GM04504 (cell line): ENCODE data around the gene CCDC61.

Experiments
- DNase-seq: peaks from one replicate; pipeline ENCODE4 v3.0.0-alpha.2; 2012; ENCODE audit warnings: low read depth

CCDC61 gene

DNA sequence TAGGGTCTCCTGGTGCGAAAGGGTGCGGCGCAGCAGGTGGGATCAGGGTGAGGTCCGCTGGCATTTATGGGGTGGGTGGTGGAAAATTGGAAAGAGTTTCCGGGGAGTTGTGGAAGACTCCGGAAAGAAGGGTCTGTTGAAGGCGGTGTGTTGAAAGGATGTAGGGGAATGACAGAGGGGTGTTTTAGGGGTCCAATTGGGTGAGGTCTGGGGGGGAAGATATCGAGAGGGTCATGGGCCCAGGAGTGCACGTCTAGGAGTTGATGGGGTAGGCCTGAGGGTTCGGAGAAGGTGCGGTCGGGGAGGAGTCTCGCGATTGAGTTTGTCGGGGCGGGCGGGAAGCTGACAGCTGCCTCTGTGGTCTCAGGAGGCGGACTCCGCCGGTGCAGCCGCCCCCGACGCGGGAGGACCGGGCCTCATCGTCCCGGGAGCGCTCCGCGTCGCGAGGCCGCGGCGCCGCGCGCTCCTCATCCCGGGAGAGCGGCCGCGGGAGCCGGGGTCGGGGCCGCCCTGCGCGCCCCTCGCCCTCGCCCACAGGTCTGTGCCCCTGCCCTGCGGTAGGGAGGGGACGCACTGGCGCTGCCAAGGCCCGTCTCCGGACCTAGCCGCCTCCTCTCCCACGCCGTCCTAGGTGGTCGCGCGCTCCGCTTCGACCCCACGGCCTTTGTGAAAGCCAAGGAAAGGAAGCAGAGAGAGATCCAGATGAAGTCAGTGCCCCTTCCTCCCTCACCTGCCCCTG, 20.6 kb downstream of the CCDC61 start:
- no peak for DNase-seq

DNA sequence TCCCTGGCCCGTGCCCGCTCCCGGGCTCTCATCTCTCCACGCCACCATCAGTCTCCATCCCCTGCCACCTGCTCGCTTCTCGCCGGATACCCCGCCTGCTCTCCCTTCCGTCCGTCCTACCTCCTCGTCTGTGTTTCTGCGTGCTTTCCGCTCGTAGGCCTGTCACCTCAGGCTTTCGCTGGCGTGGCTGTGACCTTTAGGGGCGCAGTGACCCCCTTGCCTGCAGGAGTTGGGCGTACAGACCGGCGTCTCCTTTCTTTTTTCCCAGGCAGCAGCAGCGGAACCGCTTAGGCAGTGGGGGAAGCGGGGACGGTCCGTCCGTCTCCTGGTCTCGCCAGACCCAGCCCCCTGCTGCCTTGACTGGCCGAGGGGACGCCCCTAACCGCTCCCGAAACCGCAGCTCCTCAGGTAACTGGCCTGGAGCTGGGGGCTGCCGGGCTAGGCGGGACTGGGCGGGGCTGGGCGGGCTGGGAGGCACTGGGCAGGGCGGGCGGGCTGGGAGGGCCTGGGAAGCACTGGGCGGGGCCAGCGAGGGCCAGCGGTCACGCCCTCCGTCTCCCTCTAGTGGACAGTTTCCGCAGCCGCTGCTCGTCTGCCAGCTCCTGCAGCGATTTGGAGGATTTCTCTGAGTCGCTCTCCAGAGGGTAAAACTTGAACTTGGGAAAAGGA, 21.3 kb downstream of the CCDC61 start:
- peak; percentile 37 for DNase-seq

DNA sequence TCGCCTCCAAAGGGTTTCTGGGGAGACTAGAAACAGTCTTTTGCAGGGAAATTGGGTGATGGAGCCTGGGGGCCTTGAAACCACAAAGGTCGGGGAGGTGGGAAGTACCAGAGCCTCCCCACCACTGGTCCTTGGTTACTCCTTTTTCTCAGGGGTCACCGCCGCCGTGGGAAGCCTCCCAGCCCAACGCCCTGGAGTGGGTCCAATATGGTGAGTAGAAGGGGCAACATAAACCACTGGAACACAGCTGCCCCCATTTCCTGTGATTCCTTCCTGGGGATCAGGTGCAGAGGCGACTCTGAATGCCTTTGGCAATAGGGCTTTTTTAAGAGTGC, 21.8 kb downstream of the CCDC61 start:
- DNase-seq, result no peak

DNA sequence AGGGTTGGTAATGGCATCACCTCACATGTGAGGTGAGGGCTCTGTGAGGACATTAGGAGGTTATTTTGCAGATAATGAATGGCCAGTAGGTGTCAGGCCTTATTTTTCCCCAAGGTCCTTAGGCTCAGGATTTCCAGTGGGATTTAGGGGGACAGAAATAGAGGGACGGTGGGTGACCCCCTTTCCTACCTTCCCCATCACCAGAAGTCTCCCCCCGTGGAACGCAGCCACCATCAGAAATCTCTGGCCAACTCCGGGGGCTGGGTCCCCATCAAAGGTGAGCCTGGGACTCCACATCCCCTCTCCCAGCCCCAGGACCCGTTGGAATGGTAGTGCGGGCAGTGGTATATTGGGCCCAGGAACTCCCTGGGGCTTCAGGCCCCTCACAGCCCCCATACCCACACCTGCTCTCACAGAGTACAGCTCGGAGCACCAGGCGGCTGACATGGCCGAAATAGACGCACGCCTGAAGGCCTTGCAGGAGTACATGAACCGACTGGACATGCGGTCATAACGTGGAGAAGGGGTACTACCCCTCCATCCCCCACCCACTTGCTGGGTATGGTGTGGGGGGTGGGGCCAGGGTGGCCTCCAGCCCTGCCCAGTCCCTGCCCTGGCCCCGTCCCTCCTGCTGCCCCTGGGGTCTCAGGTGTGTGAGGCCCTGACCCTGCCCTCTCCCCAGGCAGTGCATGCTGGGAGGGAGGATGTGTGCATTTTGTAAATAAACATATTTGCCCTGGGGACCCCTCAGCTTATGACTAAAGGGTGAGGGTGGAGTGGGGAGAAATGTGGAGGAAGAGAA, 22.8 kb downstream of the CCDC61 start:
- no peak for DNase-seq

DNA sequence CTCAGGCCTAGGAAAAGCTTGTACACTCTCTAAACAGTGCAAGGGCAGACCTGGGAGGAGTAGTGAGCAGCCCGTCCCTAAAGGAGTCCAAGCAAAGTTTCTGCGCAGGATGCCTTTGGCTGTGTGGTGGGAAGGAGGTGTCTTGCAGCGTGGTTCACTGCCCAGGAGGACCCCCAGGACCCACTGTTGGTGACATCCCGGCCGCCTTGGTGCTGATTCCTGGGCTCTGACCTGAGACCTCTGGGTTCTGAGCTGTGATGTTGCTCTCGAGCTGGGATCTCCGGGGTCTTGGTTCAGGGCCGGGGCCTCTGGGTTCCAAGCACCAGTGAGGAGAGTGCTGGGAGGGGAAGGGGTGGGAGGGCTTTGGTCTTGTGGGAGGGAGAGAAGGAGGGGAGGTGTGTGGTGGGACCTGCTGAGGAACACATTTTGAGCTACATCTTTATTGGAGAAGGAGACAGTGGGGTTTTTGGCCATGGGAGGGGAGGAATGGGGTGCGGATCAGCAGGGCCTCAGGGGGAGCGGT, 23.5 kb downstream of the CCDC61 start:
- DNase-seq, result no peak

DNA sequence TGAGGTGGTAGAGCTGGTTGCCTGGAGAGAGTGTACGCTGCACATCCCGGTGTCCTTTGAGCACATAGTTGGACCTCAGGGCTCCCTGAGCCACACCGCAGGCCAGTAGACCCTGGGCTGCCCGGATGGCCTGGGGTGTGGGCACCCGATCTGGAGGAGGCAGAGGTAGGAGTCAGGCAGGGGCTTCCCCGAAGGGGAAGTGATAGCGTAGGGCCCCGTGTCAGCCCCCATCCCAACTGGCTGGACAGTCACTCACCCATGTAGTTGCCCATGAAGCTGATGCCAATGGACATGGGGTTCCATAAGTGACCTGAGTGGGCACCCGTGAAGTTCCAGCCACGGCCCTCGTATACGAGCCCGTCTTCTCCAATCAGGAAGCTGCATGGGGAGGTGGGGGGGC, 24.0 kb downstream of the CCDC61 start:
- DNase-seq, result no peak

DNA sequence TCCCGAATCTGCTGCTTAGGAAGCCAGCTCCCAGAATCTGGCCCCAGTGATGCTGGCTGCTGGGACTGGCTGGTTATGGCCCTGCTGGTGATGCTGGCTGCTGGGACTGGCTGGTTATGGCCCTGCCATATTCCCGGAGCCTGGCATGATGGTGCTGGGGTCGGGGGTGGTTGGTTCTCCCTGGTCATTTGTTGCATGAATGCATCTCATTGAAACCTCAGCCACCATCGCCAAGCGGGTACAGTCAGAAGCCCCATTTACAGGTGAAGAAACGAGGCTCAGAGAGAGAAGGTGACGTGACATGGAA, 25.5 kb downstream of the CCDC61 start:
- no peak for DNase-seq

DNA sequence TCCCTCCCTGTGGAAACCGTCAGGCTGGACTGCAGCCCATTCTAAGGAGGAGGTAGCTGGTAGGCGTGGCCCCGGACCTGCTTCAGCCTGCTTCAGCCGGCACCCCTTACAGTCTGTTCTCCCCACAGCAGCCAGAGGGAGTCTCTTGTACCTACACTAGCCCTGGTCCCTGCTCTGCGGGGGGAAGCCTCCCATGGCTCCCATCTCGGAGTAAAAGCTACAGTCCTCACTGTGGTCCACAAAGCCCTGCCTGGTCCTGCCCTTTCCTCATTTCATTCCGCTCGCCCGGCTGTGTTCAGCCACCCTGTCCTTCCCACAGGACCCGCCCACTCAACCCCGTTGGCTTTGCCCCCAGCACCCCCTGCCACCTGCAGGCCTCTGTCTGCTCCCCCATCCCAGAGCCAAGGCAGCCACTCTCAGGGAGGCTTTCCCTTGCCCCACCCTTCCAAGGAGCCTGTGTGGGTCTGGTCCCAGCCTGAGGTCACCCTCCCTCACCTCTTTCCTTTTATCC, 26.3 kb downstream of the CCDC61 start:
- no peak for DNase-seq

DNA sequence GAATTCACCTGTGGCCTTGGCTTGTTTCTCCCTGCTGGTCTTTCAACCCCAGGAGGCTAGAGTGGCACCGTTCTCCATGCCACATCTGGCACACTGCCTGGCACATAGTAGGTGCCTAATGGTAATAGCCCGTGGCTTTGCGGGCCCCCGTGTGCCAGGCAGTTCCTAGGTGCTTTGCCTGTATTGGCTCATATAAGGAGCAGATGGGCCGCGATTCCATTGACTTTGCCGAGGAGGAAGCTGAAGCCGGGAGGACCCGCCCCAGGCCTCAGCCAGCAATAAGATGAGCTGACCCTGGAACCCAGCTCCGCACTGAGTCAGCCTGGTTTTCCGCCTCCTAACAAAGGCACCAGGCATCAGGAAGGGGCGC, 26.8 kb downstream of the CCDC61 start:
- DNase-seq, result no peak

DNA sequence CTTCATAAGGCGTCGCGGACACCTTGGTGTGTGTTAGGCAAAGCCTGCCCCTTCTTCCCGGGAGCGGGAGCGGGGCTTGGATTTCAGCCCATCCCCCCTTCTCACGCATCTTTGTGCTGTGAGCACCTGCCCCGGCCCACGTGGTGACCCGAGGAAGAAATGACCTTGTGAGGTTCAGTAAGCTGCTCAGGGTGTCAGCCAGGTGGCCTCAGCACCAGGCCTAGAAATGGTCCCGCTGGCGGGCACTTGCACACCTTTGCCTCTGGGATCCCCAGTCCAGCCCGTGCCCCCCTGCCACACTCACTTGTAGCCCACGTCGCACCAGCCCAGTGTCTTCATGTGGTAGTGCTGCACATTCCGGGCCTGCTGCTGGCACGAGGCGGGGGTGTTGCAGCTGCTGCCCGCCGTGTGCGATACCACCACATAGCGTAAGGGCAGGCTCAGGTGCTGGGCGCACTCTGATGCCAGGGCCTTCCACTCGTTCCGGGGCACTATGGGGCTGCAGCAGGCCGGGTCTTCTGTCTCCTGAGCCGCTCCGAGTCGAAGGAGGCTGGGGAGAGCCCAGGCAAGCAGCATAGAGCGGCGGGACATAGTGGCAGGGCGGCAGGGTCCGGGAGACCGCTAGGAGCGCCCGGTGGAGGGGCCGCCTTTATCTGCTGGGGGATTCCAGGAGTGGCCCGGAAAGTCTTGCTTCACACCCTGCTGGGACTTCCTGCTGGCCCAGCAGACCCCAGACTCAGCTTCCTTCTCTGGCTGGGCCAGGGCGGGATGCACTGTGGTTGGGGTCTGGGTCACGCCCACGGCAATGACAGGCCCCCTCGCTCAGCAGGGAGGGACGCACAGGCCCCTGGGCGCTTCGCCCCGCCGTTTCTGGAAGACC, 27.4 kb downstream of the CCDC61 start, which contains the start of gene PGLYRP1:
PGLYRP1 (minus strand) TSS at position 623 of the 880 bp plus-strand sequence; CDS start at position 591, 32 bp downstream.
- no peak for DNase-seq

DNA sequence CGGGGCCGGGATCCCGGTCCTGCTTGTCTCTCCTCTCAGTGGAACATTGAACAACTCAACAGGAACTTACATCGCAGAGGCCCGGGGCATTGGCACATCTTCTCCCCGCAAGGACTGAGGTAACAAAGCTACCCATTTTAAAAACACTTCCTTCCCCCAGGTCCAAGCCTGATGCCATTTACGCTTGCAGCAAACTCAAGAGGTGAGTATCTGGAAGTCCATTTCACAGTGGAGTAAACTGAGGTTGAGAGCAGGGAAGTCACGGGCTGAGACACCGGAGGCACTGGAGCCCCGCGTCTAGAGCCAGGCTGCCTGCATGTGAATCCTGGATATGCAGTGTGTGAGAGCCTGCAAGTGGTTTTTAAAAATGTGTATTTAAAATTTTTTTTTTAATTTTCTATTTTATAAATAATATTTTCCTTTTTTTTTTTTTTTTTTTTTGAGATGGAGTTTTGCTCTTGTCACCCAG, 28.1 kb downstream of the CCDC61 start:
- DNase-seq, result no peak

DNA sequence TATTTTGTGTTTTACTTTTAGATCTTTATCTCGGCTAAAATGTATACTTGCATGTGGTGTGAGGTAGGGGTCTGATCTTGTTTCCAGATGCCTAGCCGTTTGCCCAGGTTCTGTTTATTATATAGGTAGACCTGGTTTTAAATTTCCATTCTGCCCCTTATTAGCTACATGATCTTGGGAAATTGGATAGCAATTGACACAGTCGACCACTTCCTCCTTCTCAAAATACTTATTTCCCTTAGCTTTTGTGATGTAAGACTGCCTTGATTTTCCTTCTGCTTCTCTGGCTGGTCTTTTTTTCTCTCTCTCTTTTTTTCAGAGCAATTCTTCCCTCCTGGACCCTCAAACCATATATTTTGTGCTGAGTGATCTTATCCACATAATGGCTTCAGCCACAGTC, 30.6 kb downstream of the CCDC61 start:
- no peak for DNase-seq

DNA sequence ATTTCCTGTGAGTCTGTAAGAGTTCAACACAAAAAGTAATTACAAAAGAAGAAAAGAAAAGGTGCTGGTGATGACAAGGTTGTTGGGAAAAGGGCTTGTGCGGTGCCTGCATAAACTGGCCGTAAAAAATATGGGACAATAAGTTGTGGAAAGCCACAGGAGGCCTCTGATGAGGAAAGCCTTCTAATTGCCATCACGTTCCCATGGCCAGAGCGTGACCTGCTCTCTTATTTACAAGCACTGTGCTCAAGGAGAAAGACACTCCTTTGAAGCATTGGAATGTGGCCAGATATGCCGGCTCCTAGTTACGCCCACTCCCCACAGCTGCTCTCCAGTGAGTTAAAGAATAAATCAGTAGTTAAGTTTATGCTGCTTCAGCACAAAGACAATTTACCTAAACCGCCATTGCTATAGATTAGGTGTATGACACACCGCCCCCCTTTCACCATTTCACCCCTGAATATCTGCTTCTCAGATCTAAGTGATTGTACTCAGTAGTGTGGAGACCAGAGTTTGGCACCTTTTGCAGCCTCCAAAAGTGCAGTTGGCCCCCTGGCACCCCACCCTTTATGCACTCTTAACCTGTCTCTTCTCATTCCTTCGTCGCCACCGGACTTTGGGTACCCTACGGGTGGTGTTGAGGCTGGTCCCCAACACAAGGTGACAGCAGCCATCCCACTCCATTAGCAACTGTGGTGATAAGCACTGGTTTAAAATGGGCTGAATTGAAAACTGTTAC, 35.7 kb downstream of the CCDC61 start:
- DNase-seq, result no peak

DNA sequence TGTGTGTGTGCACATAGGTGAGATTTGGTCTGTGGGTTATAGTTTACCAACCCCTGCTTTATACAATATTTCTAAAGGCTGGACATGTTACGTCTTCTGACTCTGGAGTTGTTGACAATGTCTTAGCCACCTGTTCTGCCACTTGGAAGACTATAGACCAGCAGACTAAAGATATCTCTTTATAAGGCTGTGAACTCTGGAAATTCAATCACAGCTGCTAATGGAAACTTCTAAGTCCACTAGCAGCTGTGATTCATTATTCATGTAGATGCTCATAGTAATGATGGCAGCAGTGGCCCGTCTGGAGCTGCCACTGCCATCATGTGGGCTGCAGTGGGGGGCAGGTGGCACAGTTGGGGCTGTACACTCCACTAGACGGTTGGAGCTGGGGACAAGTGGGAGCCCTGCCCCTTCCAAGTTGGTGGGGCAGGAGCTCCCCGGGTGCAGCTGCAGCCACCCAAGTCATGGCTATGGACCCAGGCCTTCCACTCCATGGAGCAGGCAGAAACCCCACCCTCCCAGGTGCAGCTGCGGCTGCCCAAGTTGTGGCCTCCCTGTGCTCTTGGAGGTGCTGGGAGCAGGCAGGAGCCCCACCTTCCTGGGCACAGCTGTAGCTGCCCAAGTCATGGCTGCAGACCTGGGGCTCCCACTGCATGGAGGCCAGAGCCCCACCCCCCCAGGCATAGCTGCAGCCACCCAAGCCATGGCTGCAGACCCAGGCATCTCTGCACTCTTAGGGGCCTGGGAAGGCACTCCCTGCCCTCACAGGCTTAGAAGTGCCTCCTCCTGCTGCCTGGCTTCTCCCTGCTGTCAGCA, 36.7 kb downstream of the CCDC61 start:
- no peak for DNase-seq

DNA sequence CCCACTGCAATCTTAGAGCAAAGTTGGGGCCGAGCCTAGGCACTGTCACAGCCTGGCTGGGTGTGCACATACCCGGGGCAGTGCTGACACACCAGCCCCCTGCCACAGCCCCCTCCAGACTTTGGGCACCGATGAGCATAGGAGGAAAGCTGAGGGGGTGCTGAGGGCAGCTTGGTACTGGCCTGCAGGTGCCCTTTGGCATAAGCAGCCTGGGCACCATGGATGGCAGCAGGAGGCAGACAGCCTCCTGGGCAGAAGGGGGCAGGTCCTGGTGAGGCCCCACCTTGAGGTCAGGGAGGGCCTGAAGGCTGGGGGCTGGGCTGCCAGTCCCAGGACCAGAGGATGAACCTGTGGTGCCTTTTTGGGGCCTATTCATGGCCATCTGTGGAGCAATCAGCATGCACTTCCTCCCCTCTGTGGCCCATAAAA, 37.3 kb downstream of the CCDC61 start:
- no peak for DNase-seq

DNA sequence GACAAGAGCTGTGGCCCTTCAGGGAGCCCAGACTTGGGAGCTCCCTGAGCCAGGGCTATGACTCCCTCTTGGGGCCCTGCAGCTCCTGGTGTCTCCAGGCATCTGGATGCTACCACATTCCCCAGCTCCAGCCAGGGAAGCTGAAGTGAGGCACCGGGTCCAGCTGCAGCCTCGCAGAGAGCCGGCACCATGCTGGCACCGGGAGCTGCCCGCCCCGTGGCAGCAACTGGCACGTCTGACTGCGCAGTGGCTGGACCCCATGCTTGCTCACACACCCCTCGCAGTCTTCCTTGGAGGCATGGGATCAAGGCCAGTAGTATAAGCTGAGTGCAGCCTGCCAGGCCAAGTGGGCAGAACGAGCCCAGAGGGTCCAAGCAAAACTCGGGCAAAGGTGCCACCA, 38.1 kb downstream of the CCDC61 start:
- no peak for DNase-seq

DNA sequence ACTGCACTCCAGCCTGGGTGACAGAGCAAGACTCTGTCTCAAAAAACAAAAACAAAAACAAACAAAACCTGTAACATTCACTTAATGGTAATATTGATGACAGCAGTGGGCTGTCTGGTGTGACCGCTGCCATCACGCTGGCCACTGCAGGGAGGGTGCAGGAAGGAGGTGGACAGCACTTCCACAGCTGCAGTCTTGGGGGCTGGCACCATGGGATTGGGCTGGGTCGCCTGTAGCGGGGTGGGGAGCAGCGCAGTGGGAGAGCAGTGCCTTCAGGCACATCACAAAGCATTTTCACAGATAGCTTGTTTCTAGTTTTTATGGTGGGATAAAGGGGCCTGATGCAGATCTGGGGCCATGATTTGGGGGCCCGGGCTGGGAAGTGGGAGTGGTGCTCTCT, 40.3 kb downstream of the CCDC61 start:
- DNase-seq, result no peak

DNA sequence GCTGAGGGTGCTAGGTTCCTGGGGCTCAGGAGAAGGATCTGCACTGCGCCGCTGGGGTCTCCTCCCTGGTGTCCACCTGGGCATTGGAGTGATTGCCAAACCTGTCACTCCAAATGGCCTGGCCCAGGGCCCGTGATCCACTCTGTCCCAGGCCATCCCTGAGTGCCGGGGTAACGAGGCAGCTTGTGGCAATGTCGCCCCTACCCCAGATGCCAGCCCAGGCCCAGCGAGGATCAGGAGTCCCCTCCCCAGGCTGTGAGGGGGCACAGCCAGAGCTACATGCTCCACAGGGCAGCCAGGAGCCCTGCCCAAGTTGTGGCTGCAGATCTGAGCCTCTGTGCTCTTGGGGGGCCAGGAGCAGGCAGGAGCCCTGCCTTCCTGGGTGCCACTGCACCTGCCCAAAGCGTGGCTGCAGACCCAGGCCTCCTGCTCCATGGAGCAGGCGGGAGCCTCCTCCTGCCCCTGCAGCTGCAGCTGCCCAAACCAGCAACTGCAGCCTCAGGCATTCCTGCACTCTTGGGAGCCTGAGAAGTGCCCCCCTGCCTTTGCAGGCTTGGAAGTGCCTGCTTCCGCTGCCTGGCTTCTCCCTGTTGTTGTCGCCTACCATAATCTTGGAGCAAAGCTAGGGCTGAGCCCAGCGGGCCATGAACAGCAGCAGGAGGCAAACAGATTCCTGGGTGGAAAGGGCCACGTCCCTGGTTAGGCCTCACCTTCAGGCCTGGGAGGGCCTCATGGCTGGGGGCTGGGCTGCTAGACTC, 40.9 kb downstream of the CCDC61 start:
- DNase-seq, result no peak

DNA sequence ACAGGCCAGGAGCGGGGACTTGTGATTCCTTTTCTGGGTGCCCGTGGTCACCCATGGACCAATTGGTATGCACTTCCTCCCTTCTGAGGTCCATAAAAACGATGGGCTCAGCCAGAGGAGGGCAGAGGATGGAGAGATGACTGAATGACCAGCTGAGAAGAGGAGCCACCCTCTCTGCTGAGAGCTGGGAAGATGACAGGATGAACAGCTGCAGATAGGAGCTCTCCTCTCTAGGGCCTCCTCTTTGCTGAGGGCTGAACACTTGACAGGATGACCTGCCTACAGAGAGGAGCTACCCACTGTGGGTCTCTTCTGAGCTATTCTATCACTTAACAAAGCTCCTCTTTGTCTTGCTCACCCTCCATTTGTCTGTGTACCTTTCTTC, 41.5 kb downstream of the CCDC61 start:
- DNase-seq, result no peak
